GM13977 (cell line): Measurements from ENCODE around the gene EPHB1.
A peak's percentile ranks its signal among the peaks of the same experiment; 100 is the strongest.

Source experiments
- DNase-seq: peaks from one replicate; pipeline ENCODE4 v3.0.0; 2012; ENCODE audit warnings: low spot score
- CTCF ChIP-seq: IDR thresholded peaks from 2 replicates; pipeline ENCODE4 v1.5.1; 2012; ENCODE audit warnings: mild to moderate bottlenecking, control low read depth; ENCODE audit not compliant: insufficient read depth; ENCODE audit errors: extremely low read depth, missing control alignments
- in situ Hi-C: fragments of 300-500 bp; cut with MboI; formaldehyde crosslinking; loops from one replicate; pipeline ENCODE4 v1.12.0; 2022; ENCODE audit warnings: low sequenced_read_pairs, low pct_unique_long_range_greater_than_20kb, mixed read lengths, inconsistent platforms; ENCODE audit not compliant: unreplicated experiment

EPHB1 gene

GRCh38 chr3:134753999-134754742 is 40.9 kb upstream of the EPHB1 start:
- in situ Hi-C loops: no loop called here
- no peak for DNase-seq
- TF ChIP-seq CTCF: no peak

- peak; percentile 51 for DNase-seq
- in situ Hi-C loops: no loop called here
- TF ChIP-seq CTCF: peak; percentile 78
Measured at GRCh38 chr3:134754768-134755559, 40.1 kb upstream of the EPHB1 start.

DNA sequence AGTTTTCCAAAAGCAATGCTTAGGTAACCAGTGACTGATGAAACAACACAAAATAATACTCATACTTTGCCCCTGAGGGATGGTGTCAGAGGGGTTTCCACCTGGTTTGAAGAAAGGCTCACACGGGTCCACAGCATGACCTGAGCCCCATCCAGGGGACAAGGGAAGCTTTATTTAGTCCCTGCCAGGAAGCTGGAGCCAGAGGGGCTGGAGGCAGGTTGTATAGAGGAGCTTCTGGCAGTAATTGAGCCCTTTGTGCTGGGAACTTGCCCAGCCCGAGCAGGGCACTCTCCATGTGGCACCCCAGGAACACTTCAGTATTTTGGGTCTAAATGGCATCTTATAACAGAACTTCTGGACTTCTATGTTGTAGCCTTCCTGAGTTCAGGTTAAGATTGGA is 39.2 kb upstream of the EPHB1 start:
- in situ Hi-C loops: no loop called here
- TF ChIP-seq CTCF: no peak
- DNase-seq: no peak

DNA sequence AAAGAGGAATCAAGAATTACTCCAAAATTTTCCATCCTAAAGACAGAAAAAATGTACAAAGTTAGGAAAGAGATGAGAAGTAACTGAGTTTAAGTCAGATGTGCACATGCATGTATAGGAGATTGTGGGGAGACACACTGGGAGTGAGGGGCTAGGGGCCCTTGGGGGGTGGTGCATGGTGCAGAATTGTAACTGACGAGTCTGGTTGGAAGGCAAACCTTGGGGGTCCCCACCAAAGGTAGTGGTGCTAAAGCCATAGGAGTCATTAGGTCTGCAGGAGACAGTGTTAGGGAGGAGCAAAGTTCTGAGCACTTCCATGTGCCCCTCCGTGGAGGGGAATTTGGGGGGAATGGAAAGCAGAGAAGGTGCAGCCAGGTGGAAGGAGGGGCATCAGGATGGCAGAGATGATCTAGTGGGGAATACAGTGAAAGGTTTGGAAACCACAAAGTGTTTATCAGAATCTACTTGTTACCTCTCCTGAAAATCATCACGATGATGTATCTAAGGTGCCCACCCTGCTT is 37.5 kb upstream of the EPHB1 start:
- no peak for DNase-seq
- no peak for TF ChIP-seq CTCF
- in situ Hi-C loops: no loop called here

DNA sequence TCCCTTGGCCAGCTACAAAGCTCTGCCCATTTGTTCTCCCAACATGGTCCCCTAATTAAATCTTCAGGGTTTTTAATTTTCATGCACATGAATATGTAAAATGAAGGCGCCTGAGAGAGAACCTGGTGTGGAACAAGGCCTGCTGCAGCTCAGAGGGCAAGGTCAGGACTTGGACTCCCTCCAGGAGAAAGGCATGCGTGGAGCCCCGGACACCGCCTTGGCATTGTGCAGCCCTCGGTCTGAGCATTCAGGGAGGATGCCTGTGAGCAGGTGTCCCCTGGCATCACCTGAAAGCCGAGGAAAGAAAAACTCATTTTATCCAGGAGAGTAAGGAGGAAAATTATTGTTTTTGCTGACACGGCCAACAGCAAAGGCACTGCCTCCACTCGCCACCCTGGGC is 33.8 kb upstream of the EPHB1 start:
- in situ Hi-C loops: no loop called here
- DNase-seq: no peak
- TF ChIP-seq CTCF: no peak

DNA sequence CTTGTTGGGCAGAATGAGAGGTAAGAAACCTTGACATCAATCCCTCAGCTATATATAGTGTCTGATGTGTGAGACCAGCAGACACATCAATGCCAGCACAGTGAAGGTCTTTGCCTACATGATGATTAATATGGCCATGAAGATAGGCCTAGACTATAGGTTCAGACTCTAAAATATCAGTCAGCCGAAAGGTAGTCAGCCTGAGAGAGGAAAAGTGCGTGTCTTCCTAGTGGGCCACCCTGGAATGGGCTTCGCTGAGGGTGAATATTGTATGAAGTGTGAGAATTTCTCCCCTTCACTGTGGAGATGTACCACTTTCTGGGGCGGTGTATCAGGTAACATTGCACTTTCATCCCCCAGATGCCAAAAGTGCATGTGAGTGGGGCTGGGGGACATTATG is 33.0 kb upstream of the EPHB1 start:
- no peak for TF ChIP-seq CTCF
- DNase-seq: no peak
- in situ Hi-C loops: no loop called here
